Prostate gland (tissue), 1 donor: ENCODE measurements around the gene SLC44A4.
A peak's percentile ranks its signal among the peaks of the same experiment; 100 is the strongest.

Experiments used
- POLR2A ChIP-seq: fragments of 450-650 bp; IDR thresholded peaks from one replicate; pipeline ENCODE4 v1.6.1; 2016; ENCODE audit warnings: antibody characterized with exemption, mild to moderate bottlenecking
- POLR2AphosphoS5 ChIP-seq: sonication (generic); formaldehyde crosslinking; IDR thresholded peaks from one replicate; pipeline ENCODE4 v1.6.1; 2017; ENCODE audit warnings: antibody characterized with exemption

GRCh38 chr6:31919624-31920303 lies 41.0 kb upstream of the SLC44A4 start:
- TF ChIP-seq POLR2AphosphoS5 (peak; percentile 73), POLR2A (no peak)
